NCI-H1694 (cell line): ENCODE measurements around the gene C1QTNF9.
"Not testable (repeated sequence)": the region's sequence is repeated elsewhere in the genome, so short reads cannot be mapped to it uniquely, and the experiment has no call there.

Experiments
- DNase-seq: peaks from one replicate; lab custom pipeline; 2025; lab: John Stamatoyannopoulos, UW

Gene C1QTNF9

GRCh38 chr13:24282256-24282655, 27.1 kb upstream of the C1QTNF9 start:
- DNase-seq, result no peak

- DNase-seq, result no peak
Measured at GRCh38 chr13:24284889-24285565, 24.4 kb upstream of the C1QTNF9 start.

GRCh38 chr13:24286624-24287023, 22.8 kb upstream of the C1QTNF9 start:
- no peak for DNase-seq

- DNase-seq, result no peak
Measured at GRCh38 chr13:24287748-24288287, 21.6 kb upstream of the C1QTNF9 start.

- DNase-seq, result no peak
Measured at GRCh38 chr13:24288870-24289269, 20.5 kb upstream of the C1QTNF9 start.

GRCh38 chr13:24290280-24290932, 19.0 kb upstream of the C1QTNF9 start:
- DNase-seq, result no peak

- DNase-seq, result no peak
Measured at GRCh38 chr13:24292481-24292880, 16.9 kb upstream of the C1QTNF9 start.

- no peak for DNase-seq
Measured at GRCh38 chr13:24293746-24294145, 15.6 kb upstream of the C1QTNF9 start.

GRCh38 chr13:24299488-24300114, 9.8 kb upstream of the C1QTNF9 start:
- DNase-seq, result no peak

GRCh38 chr13:24301434-24301833, 7.9 kb upstream of the C1QTNF9 start:
- no peak for DNase-seq

GRCh38 chr13:24301911-24302310, 7.5 kb upstream of the C1QTNF9 start:
- no peak for DNase-seq

- no peak for DNase-seq
Measured at GRCh38 chr13:24304620-24305019, 4.8 kb upstream of the C1QTNF9 start.

GRCh38 chr13:24306632-24307031, 2.7 kb upstream of the C1QTNF9 start:
- DNase-seq, result no peak

- DNase-seq, result no peak
Measured at GRCh38 chr13:24307211-24308067, 1.9 kb upstream of the C1QTNF9 start.

- DNase-seq, result no peak
Measured at GRCh38 chr13:24308068-24308445, 1.3 kb upstream of the C1QTNF9 start.

GRCh38 chr13:24308488-24309020, 826 bp upstream of the C1QTNF9 start:
- no peak for DNase-seq

- DNase-seq, result no peak
Measured at GRCh38 chr13:24313439-24313838, 4.1 kb downstream of the C1QTNF9 start.

GRCh38 chr13:24317835-24318234, 8.5 kb downstream of the C1QTNF9 start:
- DNase-seq, result not testable (repeated sequence)

- not testable (repeated sequence) for DNase-seq
Measured at GRCh38 chr13:24318878-24319277, 9.5 kb downstream of the C1QTNF9 start.

- DNase-seq, result not testable (repeated sequence)
Measured at GRCh38 chr13:24319641-24320040, 10.3 kb downstream of the C1QTNF9 start.

GRCh38 chr13:24321416-24321815, 12.0 kb downstream of the C1QTNF9 start:
- DNase-seq, result not testable (repeated sequence)

- DNase-seq, result not testable (repeated sequence)
Measured at GRCh38 chr13:24322470-24322869, 13.1 kb downstream of the C1QTNF9 start.
